Neural progenitor cell (in vitro differentiated cells): ENCODE data around the gene GRIP1.

Source experiments
- CTCF ChIP-seq: fragments of 200-600 bp; sonication (generic); IDR thresholded peaks from 2 replicates; pipeline ENCODE4 v1.5.1; 2017; ENCODE audit warnings: antibody characterized with exemption, mild to moderate bottlenecking
- EZH2 ChIP-seq: fragments of 200-600 bp; sonication (generic); IDR thresholded peaks from 2 replicates; pipeline ENCODE4 v1.6.1; 2017; ENCODE audit warnings: antibody characterized with exemption, mild to moderate bottlenecking, moderate library complexity
- EZH2phosphoT487 ChIP-seq: fragments of 200-600 bp; sonication (generic); IDR thresholded peaks from 2 replicates; pipeline ENCODE4 v1.6.1; 2017; ENCODE audit warnings: antibody characterized with exemption

- TF ChIP-seq EZH2 (no peak), CTCF (no peak), EZH2phosphoT487 (no peak)
Observed at GRCh38 chr12:66678338-66679275, at the start of gene GRIP1.
